HEK293 (cell line): ENCODE measurements around the gene SH3RF1.

ENCODE experiments used
- CTCF ChIP-seq: fragments of 450-650 bp; formaldehyde crosslinking; IDR thresholded peaks from 2 replicates; pipeline ENCODE4 v1.5.1; 2016; ENCODE audit warnings: missing biosample characterization, missing genetic modification characterization
- GLI4 ChIP-seq: fragments of 450-650 bp; formaldehyde crosslinking; IDR thresholded peaks from 2 replicates; pipeline ENCODE4 v1.5.1; 2016; ENCODE audit warnings: missing biosample characterization, missing genetic modification characterization
- ZBTB49 ChIP-seq: fragments of 450-650 bp; formaldehyde crosslinking; IDR thresholded peaks from 2 replicates; pipeline ENCODE4 v1.5.1; 2016; ENCODE audit warnings: missing biosample characterization, missing genetic modification characterization, low read depth
- ZFP69B ChIP-seq: fragments of 450-650 bp; formaldehyde crosslinking; IDR thresholded peaks from 2 replicates; pipeline ENCODE4 v1.5.1; 2016; ENCODE audit warnings: missing biosample characterization, missing genetic modification characterization
- ZNF133 ChIP-seq: fragments of 450-650 bp; formaldehyde crosslinking; IDR thresholded peaks from 2 replicates; pipeline ENCODE4 v1.5.1; 2016; ENCODE audit warnings: missing biosample characterization, missing genetic modification characterization
- ZNF311 ChIP-seq: fragments of 450-650 bp; formaldehyde crosslinking; IDR thresholded peaks from 2 replicates; pipeline ENCODE4 v1.5.1; 2017; ENCODE audit warnings: missing biosample characterization, missing genetic modification characterization, borderline replicate concordance
- ZNF394 ChIP-seq: fragments of 450-650 bp; formaldehyde crosslinking; IDR thresholded peaks from 2 replicates; pipeline ENCODE4 v1.5.1; 2016; ENCODE audit warnings: missing biosample characterization, missing genetic modification characterization, mild to moderate bottlenecking, moderate library complexity, borderline replicate concordance
- ZSCAN23 ChIP-seq: fragments of 450-650 bp; formaldehyde crosslinking; IDR thresholded peaks from 2 replicates; pipeline ENCODE4 v1.5.1; 2016; ENCODE audit warnings: missing biosample characterization, missing genetic modification characterization
- TF ChIP-seq, protein P1 (sequence below): fragments of 450-650 bp; formaldehyde crosslinking; IDR thresholded peaks from 2 replicates; pipeline ENCODE4 v1.5.1; 2016; ENCODE audit warnings: missing biosample characterization, missing genetic modification characterization
- TF ChIP-seq, protein P2 (sequence below): fragments of 450-650 bp; formaldehyde crosslinking; IDR thresholded peaks from 2 replicates; pipeline ENCODE4 v1.5.1; 2016; ENCODE audit warnings: missing biosample characterization, missing genetic modification characterization

- TF ChIP-seq, protein P1, sequence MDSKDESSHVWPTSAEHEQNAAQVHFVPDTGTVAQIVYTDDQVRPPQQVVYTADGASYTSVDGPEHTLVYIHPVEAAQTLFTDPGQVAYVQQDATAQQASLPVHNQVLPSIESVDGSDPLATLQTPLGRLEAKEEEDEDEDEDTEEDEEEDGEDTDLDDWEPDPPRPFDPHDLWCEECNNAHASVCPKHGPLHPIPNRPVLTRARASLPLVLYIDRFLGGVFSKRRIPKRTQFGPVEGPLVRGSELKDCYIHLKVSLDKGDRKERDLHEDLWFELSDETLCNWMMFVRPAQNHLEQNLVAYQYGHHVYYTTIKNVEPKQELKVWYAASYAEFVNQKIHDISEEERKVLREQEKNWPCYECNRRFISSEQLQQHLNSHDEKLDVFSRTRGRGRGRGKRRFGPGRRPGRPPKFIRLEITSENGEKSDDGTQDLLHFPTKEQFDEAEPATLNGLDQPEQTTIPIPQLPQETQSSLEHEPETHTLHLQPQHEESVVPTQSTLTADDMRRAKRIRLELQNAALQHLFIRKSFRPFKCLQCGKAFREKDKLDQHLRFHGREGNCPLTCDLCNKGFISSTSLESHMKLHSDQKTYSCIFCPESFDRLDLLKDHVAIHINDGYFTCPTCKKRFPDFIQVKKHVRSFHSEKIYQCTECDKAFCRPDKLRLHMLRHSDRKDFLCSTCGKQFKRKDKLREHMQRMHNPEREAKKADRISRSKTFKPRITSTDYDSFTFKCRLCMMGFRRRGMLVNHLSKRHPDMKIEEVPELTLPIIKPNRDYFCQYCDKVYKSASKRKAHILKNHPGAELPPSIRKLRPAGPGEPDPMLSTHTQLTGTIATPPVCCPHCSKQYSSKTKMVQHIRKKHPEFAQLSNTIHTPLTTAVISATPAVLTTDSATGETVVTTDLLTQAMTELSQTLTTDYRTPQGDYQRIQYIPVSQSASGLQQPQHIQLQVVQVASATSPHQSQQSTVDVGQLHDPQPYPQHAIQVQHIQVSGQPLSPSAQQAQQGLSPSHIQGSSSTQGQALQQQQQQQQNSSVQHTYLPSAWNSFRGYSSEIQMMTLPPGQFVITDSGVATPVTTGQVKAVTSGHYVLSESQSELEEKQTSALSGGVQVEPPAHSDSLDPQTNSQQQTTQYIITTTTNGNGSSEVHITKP, result no peak
- TF ChIP-seq ZNF311 (tag by site-specific recombination) (no peak), CTCF (no peak), ZNF133 (no peak), GLI4 (tag by site-specific recombination) (no peak), ZFP69B (tag by site-specific recombination) (no peak), ZNF394 (no peak), ZBTB49 (tag by site-specific recombination) (no peak), ZSCAN23 (tag by site-specific recombination) (no peak)
- TF ChIP-seq, protein P2, sequence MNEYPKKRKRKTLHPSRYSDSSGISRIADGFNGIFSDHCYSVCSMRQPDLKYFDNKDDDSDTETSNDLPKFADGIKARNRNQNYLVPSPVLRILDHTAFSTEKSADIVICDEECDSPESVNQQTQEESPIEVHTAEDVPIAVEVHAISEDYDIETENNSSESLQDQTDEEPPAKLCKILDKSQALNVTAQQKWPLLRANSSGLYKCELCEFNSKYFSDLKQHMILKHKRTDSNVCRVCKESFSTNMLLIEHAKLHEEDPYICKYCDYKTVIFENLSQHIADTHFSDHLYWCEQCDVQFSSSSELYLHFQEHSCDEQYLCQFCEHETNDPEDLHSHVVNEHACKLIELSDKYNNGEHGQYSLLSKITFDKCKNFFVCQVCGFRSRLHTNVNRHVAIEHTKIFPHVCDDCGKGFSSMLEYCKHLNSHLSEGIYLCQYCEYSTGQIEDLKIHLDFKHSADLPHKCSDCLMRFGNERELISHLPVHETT, result no peak
These were observed 199.9 kb downstream of the SH3RF1 start for GRCh38 chr4:169070895-169071218.
